HCT116 (cell line): Measurements from ENCODE around the gene MTMR1. TPM values are rescaled to one million over a fixed set of nuclear protein-coding genes. Genes with fewer than 3 reads are reported as not detected.

Source experiments
- ATAC-seq: fragments of 200-7000 bp; cut with Tn5 transposase; 2 replicates; pipeline ENCODE4 v1.9.1; 2020; ENCODE audit warnings: mild to moderate bottlenecking, moderate library complexity
- BruUV-seq: library from RNA; stranded (reverse); fragments of 400-500 nt; replicated peaks from 2 replicates; lab custom pipeline; 2021; lab: Mats Ljungman, UMichigan
- CTCF ChIA-PET: fragments of 300-600 bp; sonication (Branson Sonifier 250); formaldehyde crosslinking; loops from one replicate; lab custom pipeline; 2021; ENCODE audit warnings: antibody characterized with exemption; lab: Charles Lee
- POLR2A ChIA-PET: fragments of 300-600, 350-600 bp; sonication (Branson Sonifier 250); formaldehyde crosslinking; loops from one replicate; lab custom pipeline; 2021; ENCODE audit warnings: antibody characterized with exemption; lab: Charles Lee
- RAD21 ChIA-PET, 2 experiments: fragments of 300-600 bp; sonication (Branson Sonifier 250); formaldehyde crosslinking; loops; one replicate each; lab custom pipeline; 2023; ENCODE audit warnings: low total read pairs in 2 of 2; ENCODE audit not compliant: uncharacterized antibody in 2 of 2, unreplicated experiment in 2 of 2, low non-redundant PET in 1 of 2; lab: Charles Lee
- DNase-seq: peaks from one replicate; pipeline ENCODE4 v3.0.0-alpha.2; 2010; ENCODE audit warnings: low read depth, low spot score
- H2AFZ ChIP-seq: fragments of 200-600 bp; shearing (Covaris generic), sonication (generic); 2 replicates; pipeline ENCODE4 v1.6.1; 2017; ENCODE audit warnings: low read depth, mixed run types, mixed read lengths, antibody characterized with exemption, low read length; ENCODE audit not compliant: poor library complexity, severe bottlenecking
- H3K27ac ChIP-seq: 2 replicates; pipeline ENCODE4 v1.5.1; 2012; ENCODE audit warnings: low read depth, low read length
- H3K27me3 ChIP-seq: fragments of 200-600 bp; sonication (generic); 2 replicates; pipeline ENCODE4 v1.6.1; 2016; ENCODE audit warnings: mixed run types, low read length, mixed read lengths; ENCODE audit not compliant: insufficient read depth
- H3K36me3 ChIP-seq, 2 experiments: fragments of 200-500 bp in 1 of 2; fragments of 200-600 bp in 1 of 2; sonication (Bioruptor generic) in 1 of 2; sonication (generic) in 1 of 2; 2 replicates each; pipeline versions ENCODE4 v1.5.1 to v1.6.1; 2014 to 2016; ENCODE audit warnings: low read length in 2 of 2, inconsistent platforms in 1 of 2, mixed read lengths in 1 of 2, mixed run types in 1 of 2; ENCODE audit not compliant: insufficient read depth in 2 of 2, control insufficient read depth in 1 of 2
- H3K4me1 ChIP-seq, 2 experiments: fragments of 200-600 bp in 1 of 2; sonication (generic) in 1 of 2; 2 replicates each; pipeline versions ENCODE4 v1.5.1 to v1.6.1; 2012 to 2017; ENCODE audit warnings: low read length in 2 of 2, inconsistent platforms in 1 of 2, mild to moderate bottlenecking in 1 of 2, mixed read lengths in 1 of 2, mixed run types in 1 of 2, moderate library complexity in 1 of 2; ENCODE audit not compliant: insufficient read depth in 2 of 2, control insufficient read depth in 1 of 2
- H3K4me2 ChIP-seq: fragments of 200-600 bp; sonication (generic); 2 replicates; pipeline ENCODE4 v1.6.1; 2017; ENCODE audit warnings: mixed run types, low read length, mixed read lengths
- H3K4me3 ChIP-seq, 2 experiments: fragments of 200-600 bp in 1 of 2; sonication (generic) in 1 of 2; replicated peaks in 1 of 2; 2 replicates each; pipeline ENCODE4 v1.5.1; 2011 to 2016; ENCODE audit warnings: low read length in 2 of 2, control low read depth in 1 of 2, low read depth in 1 of 2, mild to moderate bottlenecking in 1 of 2, mixed read lengths in 1 of 2, mixed run types in 1 of 2
- H3K79me2 ChIP-seq: fragments of 200-600 bp; sonication (generic); 2 replicates; pipeline ENCODE4 v1.6.1; 2017; ENCODE audit warnings: mild to moderate bottlenecking, mixed run types, low read length, moderate library complexity, mixed read lengths; ENCODE audit not compliant: insufficient read depth
- H3K9ac ChIP-seq: fragments of 200-600 bp; sonication (generic); 2 replicates; pipeline ENCODE4 v1.6.1; 2016; ENCODE audit warnings: low read length, mixed read lengths
- H3K9me2 ChIP-seq: fragments of 200-600 bp; sonication (generic), shearing (Covaris generic); 2 replicates; pipeline ENCODE4 v1.6.1; 2017; ENCODE audit warnings: mixed run types, mild to moderate bottlenecking, moderate library complexity; ENCODE audit not compliant: insufficient read depth
- H3K9me3 ChIP-seq, 2 experiments: fragments of 200-500 bp in 1 of 2; fragments of 200-600 bp in 1 of 2; sonication (Bioruptor generic) in 1 of 2; sonication (generic) in 1 of 2; 2 replicates each; pipeline ENCODE4 v1.6.1; 2014 to 2017; ENCODE audit warnings: low read length in 2 of 2, mixed read lengths in 2 of 2, inconsistent platforms in 1 of 2, low read depth in 1 of 2, mild to moderate bottlenecking in 1 of 2, mixed run types in 1 of 2, moderate library complexity in 1 of 2; ENCODE audit not compliant: control insufficient read depth in 1 of 2, insufficient read depth in 1 of 2
- H4K20me1 ChIP-seq: fragments of 200-600 bp; sonication (generic), shearing (Covaris generic); 2 replicates; pipeline ENCODE4 v1.6.1; 2017; ENCODE audit warnings: mixed run types, mild to moderate bottlenecking, moderate library complexity; ENCODE audit not compliant: insufficient read depth
- ATF3 ChIP-seq: IDR thresholded peaks from 2 replicates; pipeline ENCODE4 v1.6.1; 2012
- CBX3 ChIP-seq: IDR thresholded peaks from 2 replicates; pipeline ENCODE4 v1.6.1; 2012; ENCODE audit warnings: low read depth
- CEBPB ChIP-seq: IDR thresholded peaks from 2 replicates; pipeline ENCODE4 v1.6.1; 2012; ENCODE audit warnings: low read depth
- EZH2 ChIP-seq: fragments of 200-600 bp; sonication (generic); IDR thresholded peaks from 2 replicates; pipeline ENCODE4 v1.6.1; 2017; ENCODE audit warnings: antibody characterized with exemption, mixed run types
- EZH2phosphoT487 ChIP-seq: fragments of 200-600 bp; IDR thresholded peaks from 2 replicates; pipeline ENCODE4 v1.6.1; 2018; ENCODE audit warnings: antibody characterized with exemption, borderline replicate concordance
- FOSL1 ChIP-seq: IDR thresholded peaks from 2 replicates; pipeline ENCODE4 v1.6.1; 2012; ENCODE audit warnings: low read depth
- JUND ChIP-seq: IDR thresholded peaks from 2 replicates; pipeline ENCODE4 v1.6.1; 2012
- MAX ChIP-seq: IDR thresholded peaks from 2 replicates; pipeline ENCODE4 v1.6.1; 2012
- POLR2AphosphoS5 ChIP-seq: IDR thresholded peaks from 2 replicates; pipeline ENCODE4 v1.6.1; 2011; ENCODE audit warnings: mild to moderate bottlenecking, low read depth, low read length, moderate library complexity
- REST ChIP-seq: IDR thresholded peaks from 2 replicates; pipeline ENCODE4 v1.6.1; 2012; ENCODE audit warnings: low read depth
- SIN3A ChIP-seq: IDR thresholded peaks from 2 replicates; pipeline ENCODE4 v1.6.1; 2012; ENCODE audit warnings: low read depth
- SRF ChIP-seq: IDR thresholded peaks from 2 replicates; pipeline ENCODE4 v1.6.1; 2012; ENCODE audit warnings: low read depth
- YY1 ChIP-seq: IDR thresholded peaks from 2 replicates; pipeline ENCODE4 v1.6.1; 2011; ENCODE audit warnings: low read length, low read depth, moderate library complexity, mild to moderate bottlenecking; ENCODE audit not compliant: insufficient replicate concordance; ENCODE audit errors: extremely low read depth
- ZBTB33 ChIP-seq: IDR thresholded peaks from 2 replicates; pipeline ENCODE4 v1.6.1; 2011; ENCODE audit warnings: mild to moderate bottlenecking, low read length, moderate library complexity; ENCODE audit not compliant: insufficient replicate concordance; ENCODE audit errors: extremely low read depth
- ZFX ChIP-seq: fragments of 450-650 bp; IDR thresholded peaks from 2 replicates; pipeline ENCODE4 v1.6.1; 2017
- ZNF274 ChIP-seq: fragments of 200-500 bp; sonication (Bioruptor generic); IDR thresholded peaks from 2 replicates; pipeline ENCODE4 v1.6.1; 2014; ENCODE audit warnings: mild to moderate bottlenecking, low read depth, low read length, inconsistent platforms
- intact Hi-C: fragments of 100-400 bp; cut with micrococcal nuclease; formaldehyde crosslinking; loops from 2 replicates; pipeline ENCODE4 v1.10.0; 2022
- total RNA-seq: library from RNA; stranded (reverse); gene quantifications from one replicate; pipeline ENCODE4 v1.2.1, GENCODE V29; 2021; ENCODE audit not compliant: unreplicated experiment

Gene MTMR1
- total RNA-seq, 1 experiment from 2014 or later = 20.0 TPM

- no peak for DNase-seq
- Histone ChIP-seq H4K20me1 (no peaks in the 10 kb centered on the region), H3K9me2 (no peaks in the 10 kb centered on the region), H2AFZ (no peak overlapping the region), H3K27ac (no peak overlapping the region), H3K4me2 (no peak overlapping the region)
- ChIA-PET CTCF (interaction anchor here (2.1 kb wide), 1 partner anchor 8 kb away, joined by 7 read pairs; no protein-coding TSS in a partner anchor), RAD21 (no interaction called here), POLR2A (no interaction called here)
- BruUV-seq = no TSS peak
- intact Hi-C loops = no loop called here
- TF ChIP-seq ZBTB33 (no peak), MAX (no peak), REST (no peak), EZH2 (no peak), SIN3A (no peak), FOSL1 (no peak), ATF3 (no peak), POLR2AphosphoS5 (no peak), CEBPB (no peak), ZNF274 (no peak), ZFX (no peak), CBX3 (no peak), EZH2phosphoT487 (no peak), JUND (no peak), YY1 (no peak), SRF (no peak)
- TF ChIP-seq, all 23 proteins: peak for 0
- H3K9ac ChIP-seq = no peak overlapping the region
- H3K79me2 ChIP-seq = no peaks in the 10 kb centered on the region
- no peaks in the 10 kb centered on the region for H3K9me3 ChIP-seq
- no peaks in the 10 kb centered on the region for H3K4me1 ChIP-seq
- H3K27me3 ChIP-seq = no peaks in the 10 kb centered on the region
- ATAC-seq = no peak
- H3K36me3 ChIP-seq = no peaks in the 10 kb centered on the region
- H3K4me3 ChIP-seq = no peak overlapping the region
Measured at GRCh38 chrX:150763810-150764209, 70.6 kb downstream of the MTMR1 start.
